ENCODE measurements around the gene POLD2.

POLD2 gene

DNA sequence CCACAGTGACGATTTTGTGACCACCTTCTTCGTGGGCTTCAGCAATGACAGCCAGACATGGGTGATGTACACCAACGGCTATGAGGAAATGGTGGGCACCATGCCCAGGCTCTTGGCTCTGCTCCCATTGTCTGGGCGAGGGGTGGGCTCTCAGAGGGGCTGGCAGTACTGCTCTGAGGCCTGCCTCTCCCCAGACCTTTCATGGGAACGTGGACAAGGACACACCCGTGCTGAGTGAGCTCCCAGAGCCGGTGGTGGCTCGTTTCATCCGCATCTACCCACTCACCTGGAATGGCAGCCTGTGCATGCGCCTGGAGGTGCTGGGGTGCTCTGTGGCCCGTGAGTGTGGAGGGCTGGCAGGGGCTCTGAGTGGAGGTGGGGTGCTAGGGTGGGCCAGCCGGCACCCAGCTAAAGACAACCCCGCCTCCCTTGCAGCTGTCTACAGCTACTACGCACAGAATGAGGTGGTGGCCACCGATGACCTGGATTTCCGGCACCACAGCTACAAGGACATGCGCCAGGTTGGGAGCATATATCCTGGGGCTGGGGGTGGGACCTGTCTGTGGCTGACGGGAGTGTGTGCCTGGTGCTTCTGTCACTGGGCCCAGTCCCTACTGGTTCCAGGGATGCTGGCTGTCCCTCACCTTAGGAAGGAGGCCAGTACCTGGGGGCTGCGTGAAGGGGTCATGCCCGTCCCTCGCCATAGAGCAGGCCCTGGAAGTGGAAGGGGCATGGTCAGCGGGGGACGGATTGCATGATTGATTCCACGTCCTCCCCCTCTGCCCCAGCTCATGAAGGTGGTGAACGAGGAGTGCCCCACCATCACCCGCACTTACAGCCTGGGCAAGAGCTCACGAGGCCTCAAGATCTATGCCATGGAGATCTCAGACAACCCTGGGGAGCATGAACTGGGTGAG lies 12.4 kb downstream of the POLD2 start:
- no peaks in the 10 kb centered on the region for H3K36me3 ChIP-seq (ENCODE audit: low read length)
- H3K9me2 ChIP-seq (replicated peaks; ENCODE audit: insufficient read depth, low read length), result no peaks in the 10 kb centered on the region
- no peaks in the 10 kb centered on the region for H4K20me1 ChIP-seq (ENCODE audit: low read depth, low read length)
- H3K27ac ChIP-seq (ENCODE audit: low read depth, low read length), result no peak overlapping the region
- H3F3A ChIP-seq (ENCODE audit: insufficient read depth), result no peaks in the 10 kb centered on the region
- no peaks in the 10 kb centered on the region for H3K27me3 ChIP-seq (ENCODE audit: low read length)
- H3K4me2 ChIP-seq (ENCODE audit: low read depth, low read length, poor library complexity, severe bottlenecking), result no peak overlapping the region
- H3K79me2 ChIP-seq (ENCODE audit: insufficient read depth, low read length), result no peaks in the 10 kb centered on the region
- no peak overlapping the region for H3K4me3 ChIP-seq (ENCODE audit: insufficient read depth, low read length, poor library complexity, severe bottlenecking)
- no peaks in the 10 kb centered on the region for H3K9me3 ChIP-seq (ENCODE audit: insufficient read depth, low read length)
- no peak overlapping the region for H2AFZ ChIP-seq (ENCODE audit: low read depth, low read length, severe bottlenecking)
- H3K9ac ChIP-seq (ENCODE audit: low read length), result no peak overlapping the region
- TF ChIP-seq, protein P1, sequence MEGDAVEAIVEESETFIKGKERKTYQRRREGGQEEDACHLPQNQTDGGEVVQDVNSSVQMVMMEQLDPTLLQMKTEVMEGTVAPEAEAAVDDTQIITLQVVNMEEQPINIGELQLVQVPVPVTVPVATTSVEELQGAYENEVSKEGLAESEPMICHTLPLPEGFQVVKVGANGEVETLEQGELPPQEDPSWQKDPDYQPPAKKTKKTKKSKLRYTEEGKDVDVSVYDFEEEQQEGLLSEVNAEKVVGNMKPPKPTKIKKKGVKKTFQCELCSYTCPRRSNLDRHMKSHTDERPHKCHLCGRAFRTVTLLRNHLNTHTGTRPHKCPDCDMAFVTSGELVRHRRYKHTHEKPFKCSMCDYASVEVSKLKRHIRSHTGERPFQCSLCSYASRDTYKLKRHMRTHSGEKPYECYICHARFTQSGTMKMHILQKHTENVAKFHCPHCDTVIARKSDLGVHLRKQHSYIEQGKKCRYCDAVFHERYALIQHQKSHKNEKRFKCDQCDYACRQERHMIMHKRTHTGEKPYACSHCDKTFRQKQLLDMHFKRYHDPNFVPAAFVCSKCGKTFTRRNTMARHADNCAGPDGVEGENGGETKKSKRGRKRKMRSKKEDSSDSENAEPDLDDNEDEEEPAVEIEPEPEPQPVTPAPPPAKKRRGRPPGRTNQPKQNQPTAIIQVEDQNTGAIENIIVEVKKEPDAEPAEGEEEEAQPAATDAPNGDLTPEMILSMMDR (IDR thresholded peaks at IDR 0.05; ENCODE audit: insufficient read depth, low read length, poor library complexity, severe bottlenecking), result no peak
- TF ChIP-seq EZH2phosphoT487 (conservative IDR thresholded peaks at IDR 0.05; ENCODE audit: low read length), result no peak

DNA sequence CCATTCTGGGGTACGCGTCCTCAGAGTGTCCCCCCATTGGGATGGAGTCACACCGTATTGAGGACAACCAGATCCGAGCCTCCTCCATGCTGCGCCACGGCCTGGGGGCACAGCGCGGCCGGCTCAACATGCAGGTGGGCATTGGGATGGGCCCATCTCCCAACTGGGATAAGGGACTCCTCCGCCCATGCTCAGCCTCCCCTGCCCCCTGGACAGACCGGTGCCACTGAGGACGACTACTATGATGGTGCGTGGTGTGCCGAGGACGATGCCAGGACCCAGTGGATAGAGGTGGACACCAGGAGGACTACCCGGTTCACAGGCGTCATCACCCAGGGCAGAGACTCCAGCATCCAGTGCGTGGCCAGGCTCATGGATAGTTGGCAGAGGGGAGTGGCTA lies 13.4 kb downstream of the POLD2 start:
- H2AFZ ChIP-seq (ENCODE audit: low read depth, low read length, severe bottlenecking), result no peak overlapping the region
- H3K79me2 ChIP-seq (ENCODE audit: insufficient read depth, low read length), result no peaks in the 10 kb centered on the region
- H3K9me2 ChIP-seq (replicated peaks; ENCODE audit: insufficient read depth, low read length), result no peaks in the 10 kb centered on the region
- no peaks in the 10 kb centered on the region for H3K9me3 ChIP-seq (ENCODE audit: insufficient read depth, low read length)
- no peaks in the 10 kb centered on the region for H3K36me3 ChIP-seq (ENCODE audit: low read length)
- no peak overlapping the region for H3K9ac ChIP-seq (ENCODE audit: low read length)
- no peaks in the 10 kb centered on the region for H4K20me1 ChIP-seq (ENCODE audit: low read depth, low read length)
- H3K27me3 ChIP-seq (ENCODE audit: low read length), result no peaks in the 10 kb centered on the region
- TF ChIP-seq, protein P1 (IDR thresholded peaks at IDR 0.05; ENCODE audit: insufficient read depth, low read length, poor library complexity, severe bottlenecking), result no peak
- TF ChIP-seq EZH2phosphoT487 (conservative IDR thresholded peaks at IDR 0.05; ENCODE audit: low read length), result no peak
- no peak overlapping the region for H3K4me3 ChIP-seq (ENCODE audit: insufficient read depth, low read length, poor library complexity, severe bottlenecking)
- no peaks in the 10 kb centered on the region for H3F3A ChIP-seq (ENCODE audit: insufficient read depth)
- H3K4me2 ChIP-seq (ENCODE audit: low read depth, low read length, poor library complexity, severe bottlenecking), result no peak overlapping the region
- H3K27ac ChIP-seq (ENCODE audit: low read depth, low read length), result no peak overlapping the region

DNA sequence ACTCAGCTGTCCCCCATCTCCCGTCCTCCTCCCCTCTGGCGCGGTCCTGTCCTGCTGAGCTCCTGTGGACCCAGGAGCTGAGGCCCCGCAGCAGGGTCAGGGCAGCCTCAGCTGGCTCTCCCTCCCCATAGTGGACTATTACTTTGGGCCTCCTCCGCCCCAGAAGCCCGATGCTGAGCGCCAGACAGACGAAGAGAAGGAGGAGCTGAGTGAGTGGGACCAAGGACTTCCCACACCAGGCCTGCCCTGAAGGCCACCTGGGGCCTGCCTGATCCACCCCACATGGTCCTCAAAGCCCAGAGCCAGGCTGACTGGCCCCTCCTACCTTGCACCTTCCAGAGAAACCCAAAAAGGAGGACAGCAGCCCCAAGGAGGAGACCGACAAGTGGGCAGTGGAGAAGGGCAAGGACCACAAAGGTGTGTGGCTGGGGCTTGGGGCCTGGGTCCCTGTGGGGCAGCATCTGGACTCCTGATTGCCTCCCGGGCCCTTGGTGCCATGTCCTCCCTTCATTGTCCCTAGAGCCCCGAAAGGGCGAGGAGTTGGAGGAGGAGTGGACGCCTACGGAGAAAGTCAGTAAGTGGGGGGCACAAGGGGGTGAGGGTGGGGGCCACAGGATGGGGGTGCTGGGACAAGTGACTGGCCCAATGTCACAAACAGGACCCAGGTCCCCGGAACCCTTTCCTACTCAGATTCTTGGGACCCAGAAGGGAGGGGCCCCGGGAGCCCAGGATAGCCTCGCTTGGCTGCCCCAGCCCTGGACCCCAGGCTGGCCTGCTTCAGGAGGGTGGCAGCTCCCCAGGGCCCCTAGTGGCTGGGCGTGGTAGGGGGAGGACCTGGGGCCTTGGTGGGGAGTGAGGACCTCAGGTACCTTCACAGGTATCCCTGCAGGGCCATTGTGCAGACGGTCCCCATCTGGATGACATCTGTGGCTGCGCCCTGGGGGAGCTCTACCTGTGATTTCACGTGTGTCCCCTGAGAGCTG lies 14.3 kb downstream of the POLD2 start:
- H3K9me3 ChIP-seq (ENCODE audit: insufficient read depth, low read length), result no peaks in the 10 kb centered on the region
- no peak overlapping the region for H3K4me2 ChIP-seq (ENCODE audit: low read depth, low read length, poor library complexity, severe bottlenecking)
- no peak overlapping the region for H3K9ac ChIP-seq (ENCODE audit: low read length)
- TF ChIP-seq, protein P1 (IDR thresholded peaks at IDR 0.05; ENCODE audit: insufficient read depth, low read length, poor library complexity, severe bottlenecking), result no peak
- no peak for TF ChIP-seq EZH2phosphoT487 (conservative IDR thresholded peaks at IDR 0.05; ENCODE audit: low read length)
- H4K20me1 ChIP-seq (ENCODE audit: low read depth, low read length), result no peaks in the 10 kb centered on the region
- H3F3A ChIP-seq (ENCODE audit: insufficient read depth), result no peaks in the 10 kb centered on the region
- no peak overlapping the region for H3K27ac ChIP-seq (ENCODE audit: low read depth, low read length)
- H3K4me3 ChIP-seq (ENCODE audit: insufficient read depth, low read length, poor library complexity, severe bottlenecking), result no peak overlapping the region
- no peaks in the 10 kb centered on the region for H3K27me3 ChIP-seq (ENCODE audit: low read length)
- H3K9me2 ChIP-seq (replicated peaks; ENCODE audit: insufficient read depth, low read length), result no peaks in the 10 kb centered on the region
- H3K79me2 ChIP-seq (ENCODE audit: insufficient read depth, low read length), result no peaks in the 10 kb centered on the region
- no peaks in the 10 kb centered on the region for H3K36me3 ChIP-seq (ENCODE audit: low read length)
- no peak overlapping the region for H2AFZ ChIP-seq (ENCODE audit: low read depth, low read length, severe bottlenecking)

Measured in SU-DHL-6 (cell line).